HG02981 (cell line): ENCODE measurements around the gene C5.
"Not testable (repeated sequence)": the region's sequence is repeated elsewhere in the genome, so short reads cannot be mapped to it uniquely, and the experiment has no call there.

ENCODE experiments used
- ATAC-seq: cut with Tn5 transposase; IDR thresholded peaks from one replicate; pipeline ENCODE4 v1.9.1; 2021; ENCODE audit warnings: mild to moderate bottlenecking, moderate library complexity; ENCODE audit not compliant: unreplicated experiment

Gene C5

GRCh38 chr9:121053544-121053943 lies 3.5 kb upstream of the C5 start:
- no peak for ATAC-seq

- ATAC-seq = no peak
Measured at GRCh38 chr9:121048618-121049017, 1.5 kb downstream of the C5 start.

DNA sequence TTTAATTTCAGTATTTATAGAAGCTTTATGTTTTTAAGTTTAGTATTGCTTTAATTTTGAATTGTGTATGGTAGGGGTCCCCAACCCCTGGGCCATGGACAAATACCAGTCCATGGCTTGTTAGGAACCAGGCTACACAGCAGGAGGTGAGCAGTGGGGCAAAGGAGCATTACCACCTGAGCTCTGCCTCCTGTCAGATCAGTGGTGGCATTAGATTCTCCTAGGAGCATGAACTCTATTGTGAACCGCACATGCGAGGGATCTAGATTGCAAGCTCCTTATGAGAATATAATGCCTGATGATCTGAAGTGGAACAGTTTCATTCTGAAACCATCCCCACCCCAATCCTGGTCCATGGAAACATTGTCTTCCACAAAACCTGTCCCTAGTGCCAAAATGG lies 1.9 kb downstream of the C5 start:
- no peak for ATAC-seq

DNA sequence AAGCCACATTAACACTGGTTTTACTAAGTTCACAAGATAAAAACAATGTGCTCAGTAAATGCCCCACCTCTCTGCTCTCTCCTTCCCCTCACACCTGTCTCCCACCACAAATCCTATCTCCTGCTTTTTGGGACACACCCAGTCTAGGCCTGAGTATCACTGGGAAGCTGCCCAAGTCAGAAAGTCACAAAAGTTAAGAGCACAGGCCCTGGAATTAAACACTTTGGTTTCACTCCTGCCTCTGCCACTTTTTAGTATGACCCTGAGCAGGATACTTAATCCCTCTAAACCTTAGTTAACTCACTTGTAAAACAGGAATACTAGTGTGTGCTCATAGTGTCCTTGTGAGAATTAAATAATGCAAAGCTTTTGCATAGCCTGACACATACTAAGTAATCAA lies 11.3 kb downstream of the C5 start:
- no peak for ATAC-seq

DNA sequence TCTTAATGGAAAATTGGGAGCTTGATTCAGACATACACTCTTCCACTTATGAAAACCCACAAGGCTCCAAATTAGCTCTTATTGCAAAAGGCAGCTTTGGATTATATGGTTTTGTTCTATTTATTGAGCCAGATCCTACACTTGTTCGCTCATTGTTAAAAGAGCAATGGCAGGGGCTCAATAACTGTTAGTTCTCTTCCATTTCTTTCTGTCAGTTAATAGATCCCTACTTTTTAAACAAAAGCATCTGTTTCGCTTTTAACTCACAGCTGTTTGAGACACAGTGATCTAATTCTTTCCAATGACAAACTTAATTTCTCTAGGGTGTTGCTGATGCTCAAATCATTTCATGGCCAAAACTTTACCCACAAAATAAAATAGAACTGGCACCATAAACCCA lies 11.7 kb downstream of the C5 start:
- ATAC-seq = no peak

- not testable (repeated sequence) for ATAC-seq
Measured at GRCh38 chr9:121035717-121036116, 14.4 kb downstream of the C5 start.

DNA sequence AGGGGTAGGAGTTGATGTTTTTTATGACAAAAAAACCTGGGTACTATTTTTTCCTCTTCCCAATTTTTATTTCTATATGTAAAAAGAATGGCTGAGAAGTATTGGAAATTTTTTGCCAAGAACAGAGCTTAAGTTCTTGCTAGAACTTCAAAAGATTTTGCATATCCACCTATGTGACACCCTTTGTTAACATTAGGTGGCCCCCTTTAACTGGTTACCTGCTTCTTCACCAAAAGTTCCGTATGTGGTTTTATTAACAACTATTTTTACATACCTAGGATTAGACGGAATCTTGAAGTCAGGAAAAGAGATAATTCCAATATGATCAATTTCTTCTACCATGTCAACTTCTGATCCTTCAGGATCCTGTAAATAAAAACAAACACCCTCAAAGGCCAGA lies 15.5 kb downstream of the C5 start:
- no peak for ATAC-seq

DNA sequence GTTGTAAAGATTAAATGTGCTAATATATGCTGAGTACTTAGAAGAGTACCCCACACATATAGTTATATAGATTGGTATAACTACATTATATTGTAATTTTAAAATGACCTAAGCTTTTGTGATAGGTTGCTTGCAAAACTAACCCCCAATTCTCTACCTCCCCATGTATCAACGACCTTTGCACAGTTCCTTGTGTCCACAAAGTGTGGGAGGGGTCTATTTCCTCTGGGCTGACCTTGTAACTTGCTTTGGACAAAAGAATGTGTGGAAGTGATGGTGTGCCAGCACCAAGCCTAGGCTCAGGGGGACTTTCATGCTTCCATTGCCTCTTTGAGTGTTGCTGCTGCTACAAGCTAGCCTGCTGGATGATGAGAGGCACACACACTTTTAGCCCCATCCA lies 20.6 kb downstream of the C5 start:
- no peak for ATAC-seq

GRCh38 chr9:121028285-121028684 lies 21.8 kb downstream of the C5 start:
- ATAC-seq = not testable (repeated sequence)

DNA sequence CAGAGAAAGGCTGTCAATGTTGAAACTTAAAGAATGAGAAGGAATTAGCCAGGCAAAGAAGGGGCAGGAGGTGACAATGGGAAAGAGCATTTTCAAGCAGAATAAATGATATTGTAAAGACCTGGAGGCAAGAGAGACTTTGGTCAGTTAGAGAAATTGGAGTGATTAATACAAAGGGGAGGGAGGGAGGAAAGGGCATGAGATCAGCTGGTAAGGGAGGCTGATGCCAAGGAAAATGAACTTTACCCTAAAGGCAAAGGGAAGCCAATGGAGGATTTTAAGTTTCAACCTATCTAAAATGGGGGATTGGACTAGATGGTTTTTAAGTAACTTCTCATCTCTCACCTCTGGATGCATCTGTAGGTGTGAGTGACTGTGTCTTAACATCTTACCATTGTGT lies 23.3 kb downstream of the C5 start:
- no peak for ATAC-seq

DNA sequence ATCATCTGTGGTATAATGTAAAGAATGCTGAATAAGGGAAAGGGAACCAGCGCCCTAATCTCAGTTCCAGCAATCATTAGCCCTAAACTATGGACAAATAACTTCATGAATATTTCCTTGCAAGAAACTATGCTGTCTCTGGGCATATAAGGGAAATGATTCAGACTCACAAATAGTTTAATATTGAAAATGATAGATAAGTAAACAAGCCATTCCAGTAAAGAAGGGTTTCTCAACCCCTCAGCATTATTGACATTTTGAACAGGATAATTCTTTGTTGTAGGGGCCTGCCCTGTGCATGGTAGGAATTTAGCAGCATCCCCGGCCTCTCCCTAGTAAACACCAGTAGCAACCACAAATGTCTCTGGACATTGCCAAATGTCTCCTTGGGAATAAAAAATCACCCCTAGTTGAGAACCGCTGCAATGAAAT lies 23.8 kb downstream of the C5 start:
- no peak for ATAC-seq

- no peak for ATAC-seq
Measured at GRCh38 chr9:121024237-121024636, 25.8 kb downstream of the C5 start.

DNA sequence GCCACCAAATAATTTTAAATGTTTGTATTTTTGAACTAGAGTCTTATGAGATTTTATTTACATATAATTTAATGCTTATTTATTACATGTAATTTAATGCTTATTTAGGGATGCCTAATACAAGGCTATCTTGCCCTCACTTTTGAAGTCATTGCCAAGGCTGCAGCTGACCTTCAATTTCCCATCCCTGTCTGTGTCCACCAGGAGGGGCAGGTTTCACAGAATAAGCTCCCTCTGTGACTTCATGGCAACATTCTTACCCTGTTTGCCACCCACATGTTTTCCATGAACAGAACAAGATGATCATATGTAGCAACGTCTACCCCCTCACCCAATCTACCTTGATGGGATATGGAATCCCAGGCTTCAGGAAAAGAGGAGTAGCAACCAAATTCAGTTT lies 27.0 kb downstream of the C5 start:
- ATAC-seq = no peak

- ATAC-seq = no peak
Measured at GRCh38 chr9:121021301-121021700, 28.8 kb downstream of the C5 start.

GRCh38 chr9:121019273-121019672 lies 30.8 kb downstream of the C5 start:
- no peak for ATAC-seq

DNA sequence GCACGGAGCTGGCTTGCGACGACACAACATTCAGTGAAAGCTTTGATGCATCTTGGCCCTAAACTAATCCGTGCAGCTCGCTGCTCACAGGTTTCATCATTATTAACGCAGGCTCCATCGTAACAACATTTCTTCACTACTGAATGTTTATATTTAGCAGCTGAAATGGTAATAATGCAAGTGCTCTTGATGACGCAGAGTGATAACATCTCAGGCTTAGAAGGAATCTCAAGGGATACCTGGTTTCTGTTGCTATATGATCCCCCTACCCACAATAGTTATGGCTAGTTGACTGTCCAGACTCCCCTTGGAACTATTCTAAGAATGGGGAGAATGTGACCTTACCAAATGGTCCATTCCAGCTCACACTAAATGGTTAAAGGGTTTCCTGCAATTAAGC lies 36.2 kb downstream of the C5 start:
- no peak for ATAC-seq

GRCh38 chr9:121009650-121010049 lies 40.4 kb downstream of the C5 start:
- ATAC-seq = no peak

- no peak for ATAC-seq
Measured at GRCh38 chr9:120999317-120999716, 50.8 kb downstream of the C5 start.

DNA sequence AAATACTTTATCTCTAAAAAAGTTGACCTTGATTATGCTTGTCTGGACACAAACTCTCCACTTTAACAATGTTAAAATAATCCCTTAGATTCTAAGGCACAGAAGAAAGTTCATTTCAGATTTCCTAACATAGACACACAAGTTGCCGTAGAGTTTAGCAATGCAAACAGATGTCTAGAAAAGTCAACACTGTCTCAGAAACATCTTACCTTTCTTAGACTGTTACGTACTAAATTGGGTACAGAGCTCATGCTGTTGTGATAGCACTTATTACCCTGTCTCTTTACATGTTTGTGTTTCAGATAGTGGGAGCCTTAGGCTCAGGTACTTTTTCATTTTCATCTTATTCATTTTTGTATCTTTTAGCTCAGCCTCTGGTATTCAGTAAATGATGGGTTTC lies 52.0 kb downstream of the C5 start:
- ATAC-seq = no peak

- no peak for ATAC-seq
Measured at GRCh38 chr9:120997502-120997901, 52.6 kb downstream of the C5 start.

DNA sequence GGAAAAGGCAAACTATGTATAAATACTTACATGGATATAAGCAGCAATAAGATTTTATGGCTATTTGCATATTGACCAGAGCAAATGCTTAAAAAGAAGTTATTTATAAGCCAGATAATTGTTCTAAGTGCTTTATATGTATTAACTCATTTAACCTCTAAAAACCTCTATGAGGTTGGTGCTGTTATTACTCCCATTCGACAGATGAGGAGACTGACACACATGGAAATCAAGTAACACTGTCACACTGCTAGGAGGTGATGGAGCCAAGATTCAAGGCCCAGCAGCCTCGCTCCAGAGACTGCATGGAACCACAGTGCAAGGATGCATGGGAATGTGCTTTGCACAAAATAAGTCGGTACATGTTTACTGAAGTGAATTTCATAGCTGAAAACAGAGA lies 53.7 kb downstream of the C5 start:
- no peak for ATAC-seq

GRCh38 chr9:120989065-120989464 lies 61.0 kb downstream of the C5 start:
- ATAC-seq = no peak

- no peak for ATAC-seq
Measured at GRCh38 chr9:120985819-120986222, 64.3 kb downstream of the C5 start.

- ATAC-seq = peak; percentile 43
Measured at GRCh38 chr9:120983259-120983837, 66.7 kb downstream of the C5 start.
